HepG2 (cell line): Measurements from ENCODE around the gene POU2F2. TPM values are rescaled to one million over a fixed set of nuclear protein-coding genes. Genes with fewer than 3 reads are reported as not detected.

Source experiments
- ATAC-seq: fragments of 200-7000 bp; cut with Tn5 transposase; 3 replicates; pipeline ENCODE4 v1.9.1; 2020; ENCODE audit warnings: mild to moderate bottlenecking, moderate library complexity
- BruUV-seq: library from RNA; stranded (reverse); fragments of 400-500 nt; replicated peaks from 2 replicates; lab custom pipeline; 2021; lab: Mats Ljungman, UMichigan
- CTCF ChIA-PET: fragments of 300-600 bp; formaldehyde crosslinking; extraction: SDS; loops from one replicate; lab custom pipeline; 2021; ENCODE audit warnings: low total read pairs, inconsistent platforms, low intra/inter-chr PET ratio; lab: Yijun Ruan, JAX
- POLR2A ChIA-PET: fragments of 350-600 bp; sonication (Branson Sonifier 250); formaldehyde crosslinking; loops from one replicate; lab custom pipeline; 2020; ENCODE audit warnings: antibody characterized with exemption, inconsistent platforms; lab: Yijun Ruan, JAX
- DNase-seq: peaks from one replicate; pipeline ENCODE4 v3.0.0-alpha.2; 2015; ENCODE audit warnings: low spot score
- FAIRE-seq: peaks from 3 replicates; lab custom pipeline; 2011; peaks lifted over from hg19 to GRCh38; lab: Jason Lieb, UNC
- H2AFZ ChIP-seq: one replicate; pipeline ENCODE4 v1.6.1; 2011; ENCODE audit warnings: low read length, inconsistent platforms
- H3K27ac ChIP-seq: fragments of 300-600 bp; 3 replicates; pipeline ENCODE4 v1.8.0; 2011; ENCODE audit warnings: mixed run types, mild to moderate bottlenecking, mixed read lengths, low read length, inconsistent platforms; ENCODE audit not compliant: insufficient read depth; ENCODE audit errors: extremely low read length
- H3K27me3 ChIP-seq, 2 experiments: fragments of 200-600 bp in 1 of 2; 2 replicates in 1 of 2; 3 replicates in 1 of 2; pipeline versions ENCODE4 v1.6.0 to v1.8.0; 2011; ENCODE audit warnings: low read length in 2 of 2, mild to moderate bottlenecking in 2 of 2, moderate library complexity in 2 of 2, inconsistent platforms in 1 of 2; ENCODE audit not compliant: insufficient read depth in 2 of 2, control insufficient read depth in 1 of 2
- H3K36me3 ChIP-seq, 2 experiments: fragments of 200-600 bp in 1 of 2; replicated peaks in 1 of 2; 2 replicates in 1 of 2; 3 replicates in 1 of 2; pipeline versions ENCODE4 v1.5.1 to v1.8.0; 2011; ENCODE audit warnings: low read length in 2 of 2, inconsistent platforms in 1 of 2; ENCODE audit not compliant: insufficient read depth in 2 of 2, control insufficient read depth in 1 of 2
- H3K4me1 ChIP-seq: 2 replicates; pipeline ENCODE4 v1.5.1; 2012; ENCODE audit warnings: low read length, inconsistent platforms; ENCODE audit not compliant: insufficient read depth
- H3K4me2 ChIP-seq: 2 replicates; pipeline ENCODE4 v1.6.0; 2011; ENCODE audit warnings: low read depth, low read length, inconsistent platforms
- H3K4me3 ChIP-seq, 3 experiments: fragments of 200-600 bp in 1 of 3; sonication (generic), shearing (Covaris generic) in 1 of 3; replicated peaks in 1 of 3; 2 replicates each; pipeline ENCODE4 v1.5.1; 2011 to 2016; ENCODE audit warnings: low read length in 3 of 3, inconsistent platforms in 2 of 3, low read depth in 2 of 3, mild to moderate bottlenecking in 2 of 3, control low read depth in 1 of 3, mixed read lengths in 1 of 3; ENCODE audit not compliant: insufficient read depth in 1 of 3
- H3K79me2 ChIP-seq: one replicate; pipeline ENCODE4 v1.6.1; 2011; ENCODE audit warnings: low read length, inconsistent platforms; ENCODE audit not compliant: insufficient read depth
- H3K9ac ChIP-seq: 2 replicates; pipeline ENCODE4 v1.6.0; 2011; ENCODE audit warnings: mild to moderate bottlenecking, low read depth, low read length, inconsistent platforms; ENCODE audit not compliant: insufficient read depth
- H3K9me3 ChIP-seq: 2 replicates; pipeline ENCODE4 v1.5.1; 2012; ENCODE audit warnings: mild to moderate bottlenecking, low read length
- H4K20me1 ChIP-seq: 2 replicates; pipeline ENCODE4 v1.6.0; 2011; ENCODE audit warnings: inconsistent platforms, mild to moderate bottlenecking, low read length, moderate library complexity; ENCODE audit not compliant: insufficient read depth
- EZH2 ChIP-seq: conservative IDR thresholded peaks from 2 replicates; pipeline ENCODE4 v1.6.1; 2012; ENCODE audit warnings: mild to moderate bottlenecking, low read depth, low read length, moderate library complexity
- PHF20 ChIP-seq: sonication (generic); formaldehyde crosslinking; IDR thresholded peaks from 2 replicates; pipeline ENCODE4 v1.5.0; 2020; ENCODE audit warnings: mild to moderate bottlenecking, missing genetic modification reagents
- SP140L ChIP-seq: sonication (generic); formaldehyde crosslinking; IDR thresholded peaks from 2 replicates; pipeline ENCODE4 v1.4.0; 2020; ENCODE audit warnings: missing genetic modification reagents, borderline replicate concordance
- ZFYVE20 ChIP-seq: sonication (generic); formaldehyde crosslinking; IDR thresholded peaks from 2 replicates; pipeline ENCODE4 v1.8.0; 2023; ENCODE audit warnings: low read depth, mild to moderate bottlenecking, moderate library complexity, missing genetic modification reagents, borderline replicate concordance
- WGBS: methylation state at CpG from one replicate; pipeline ENCODE4 v1.1.6; 2017; ENCODE audit warnings: low lambda C conversion rate; 5-methylcytosine and 5-hydroxymethylcytosine counted together
- in situ Hi-C: cut with HindIII; loops from 2 replicates; pipeline ENCODE4 v1.10.0; 2017; ENCODE audit warnings: low pct_unique_long_range_greater_than_20kb; ENCODE audit not compliant: extremely low pct_ligation_motif_present
- intact Hi-C: fragments of 100-400 bp; cut with micrococcal nuclease; formaldehyde crosslinking; loops from one replicate; pipeline ENCODE4 v1.10.0; 2022; ENCODE audit not compliant: unreplicated experiment
- polyA plus RNA-seq, 8 experiments: library from polyadenylated mRNA; depleted of rRNA in 3 of 8; stranded (reverse) in 7 of 8; unstranded in 1 of 8; fragments of >200 nt; fragmentation: Illumina TruSeq in 4 of 8; extraction: Trizol in 4 of 8; gene quantifications; 2 replicates each; pipeline versions ENCODE4 v1.2.1 to v1.2.3, GENCODE V29; 2011 to 2016; ENCODE audit warnings: low read depth in 4 of 8, missing spikeins in 1 of 8, mixed read lengths in 1 of 8; ENCODE audit not compliant: insufficient read depth in 1 of 8
- total RNA-seq, 5 experiments: library from RNA; depleted of rRNA; stranded (reverse); fragments of >200 nt; fragmentation: Illumina TruSeq; extraction: Trizol; gene quantifications; 2 replicates each; pipeline ENCODE4 v1.2.3, GENCODE V29; 2016; ENCODE audit warnings: low read depth in 1 of 5
- TF ChIP-seq, protein P1 (sequence below): sonication (generic); formaldehyde crosslinking; conservative IDR thresholded peaks from 2 replicates; pipeline ENCODE4 v1.8.0; 2022; ENCODE audit warnings: low read depth, missing genetic modification reagents
- TF ChIP-seq, protein P2 (sequence below): sonication (generic); formaldehyde crosslinking; IDR thresholded peaks from 2 replicates; pipeline ENCODE4 v1.4.0; 2020; ENCODE audit warnings: low read depth, mild to moderate bottlenecking, missing genetic modification reagents
- TF ChIP-seq, protein P3 (sequence below): sonication (generic); formaldehyde crosslinking; IDR thresholded peaks from 2 replicates; pipeline ENCODE4 v1.8.0; 2022; ENCODE audit warnings: mild to moderate bottlenecking, missing genetic modification reagents, moderate library complexity
- TF ChIP-seq, protein P4 (sequence below): sonication (generic); formaldehyde crosslinking; IDR thresholded peaks from 2 replicates; pipeline ENCODE4 v1.5.0; 2020; ENCODE audit warnings: missing genetic modification reagents, mild to moderate bottlenecking, borderline replicate concordance

POU2F2 gene
- total and polyA plus RNA-seq, 2 of the 13 experiments (the other 11 are each of a cell fraction or from before 2014, with no cell fraction given): 0.09 to 0.17 TPM

DNA sequence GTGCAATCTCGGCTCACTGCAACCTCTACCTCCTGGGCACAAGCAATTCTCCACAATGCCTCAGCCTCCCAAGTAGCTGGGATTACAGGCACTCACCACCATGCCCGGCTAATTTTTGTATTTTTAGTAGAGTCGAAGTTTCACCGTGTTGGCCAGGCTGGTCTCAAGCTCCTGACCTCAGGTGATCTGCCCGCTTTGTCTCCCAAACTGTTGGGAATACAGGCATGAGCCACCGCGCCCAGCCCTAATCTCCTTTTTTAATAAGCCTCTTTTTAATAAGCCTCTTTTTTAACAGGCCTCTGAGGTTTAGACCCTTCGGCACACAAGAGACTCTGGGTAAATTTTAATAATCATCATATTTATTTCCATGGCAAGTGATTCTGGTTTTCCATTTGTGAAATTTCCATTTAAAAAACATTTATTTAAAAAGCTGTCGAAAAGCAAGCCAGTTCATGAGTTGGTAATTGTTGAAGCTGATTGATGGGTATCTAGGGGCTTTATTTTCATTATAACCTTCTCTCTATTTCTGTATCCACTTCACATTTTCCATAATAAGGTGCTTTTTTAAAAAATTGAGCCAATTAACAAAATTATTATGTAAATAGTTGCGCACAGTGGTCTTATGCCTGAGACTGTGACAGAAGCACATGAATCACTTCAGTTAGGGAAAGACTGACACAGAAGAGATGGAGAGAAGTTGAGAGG is 11.8 kb downstream of the POU2F2 start:
- no peak for ATAC-seq
- no peaks in the 10 kb centered on the region for H4K20me1 ChIP-seq
- no peak overlapping the region for H3K4me2 ChIP-seq
- no peaks in the 10 kb centered on the region for H3K79me2 ChIP-seq
- H3K4me3 ChIP-seq: no peak overlapping the region
- ChIA-PET CTCF (no interaction called here), POLR2A (no interaction called here)
- no peaks in the 10 kb centered on the region for H3K36me3 ChIP-seq
- H3K4me1 ChIP-seq: peaks cover 9% of the 10 kb centered on the region
- DNase-seq: no peak
- no TSS peak for BruUV-seq
- no peak overlapping the region for H3K9ac ChIP-seq
- intact Hi-C loops: no loop called here
- TF ChIP-seq, protein P1, sequence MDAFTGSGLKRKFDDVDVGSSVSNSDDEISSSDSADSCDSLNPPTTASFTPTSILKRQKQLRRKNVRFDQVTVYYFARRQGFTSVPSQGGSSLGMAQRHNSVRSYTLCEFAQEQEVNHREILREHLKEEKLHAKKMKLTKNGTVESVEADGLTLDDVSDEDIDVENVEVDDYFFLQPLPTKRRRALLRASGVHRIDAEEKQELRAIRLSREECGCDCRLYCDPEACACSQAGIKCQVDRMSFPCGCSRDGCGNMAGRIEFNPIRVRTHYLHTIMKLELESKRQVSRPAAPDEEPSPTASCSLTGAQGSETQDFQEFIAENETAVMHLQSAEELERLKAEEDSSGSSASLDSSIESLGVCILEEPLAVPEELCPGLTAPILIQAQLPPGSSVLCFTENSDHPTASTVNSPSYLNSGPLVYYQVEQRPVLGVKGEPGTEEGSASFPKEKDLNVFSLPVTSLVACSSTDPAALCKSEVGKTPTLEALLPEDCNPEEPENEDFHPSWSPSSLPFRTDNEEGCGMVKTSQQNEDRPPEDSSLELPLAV (CRISPR knock-in tag): no peak
- TF ChIP-seq SP140L (CRISPR knock-in tag) (no peak), ZFYVE20 (CRISPR knock-in tag) (no peak), PHF20 (CRISPR knock-in tag) (no peak), EZH2 (no peak)
- TF ChIP-seq, protein P2, sequence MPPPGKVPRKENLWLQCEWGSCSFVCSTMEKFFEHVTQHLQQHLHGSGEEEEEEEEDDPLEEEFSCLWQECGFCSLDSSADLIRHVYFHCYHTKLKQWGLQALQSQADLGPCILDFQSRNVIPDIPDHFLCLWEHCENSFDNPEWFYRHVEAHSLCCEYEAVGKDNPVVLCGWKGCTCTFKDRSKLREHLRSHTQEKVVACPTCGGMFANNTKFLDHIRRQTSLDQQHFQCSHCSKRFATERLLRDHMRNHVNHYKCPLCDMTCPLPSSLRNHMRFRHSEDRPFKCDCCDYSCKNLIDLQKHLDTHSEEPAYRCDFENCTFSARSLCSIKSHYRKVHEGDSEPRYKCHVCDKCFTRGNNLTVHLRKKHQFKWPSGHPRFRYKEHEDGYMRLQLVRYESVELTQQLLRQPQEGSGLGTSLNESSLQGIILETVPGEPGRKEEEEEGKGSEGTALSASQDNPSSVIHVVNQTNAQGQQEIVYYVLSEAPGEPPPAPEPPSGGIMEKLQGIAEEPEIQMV (CRISPR knock-in tag): no peak
- TF ChIP-seq, protein P3, sequence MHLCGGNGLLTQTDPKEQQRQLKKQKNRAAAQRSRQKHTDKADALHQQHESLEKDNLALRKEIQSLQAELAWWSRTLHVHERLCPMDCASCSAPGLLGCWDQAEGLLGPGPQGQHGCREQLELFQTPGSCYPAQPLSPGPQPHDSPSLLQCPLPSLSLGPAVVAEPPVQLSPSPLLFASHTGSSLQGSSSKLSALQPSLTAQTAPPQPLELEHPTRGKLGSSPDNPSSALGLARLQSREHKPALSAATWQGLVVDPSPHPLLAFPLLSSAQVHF: no peak
- TF ChIP-seq, protein P4, sequence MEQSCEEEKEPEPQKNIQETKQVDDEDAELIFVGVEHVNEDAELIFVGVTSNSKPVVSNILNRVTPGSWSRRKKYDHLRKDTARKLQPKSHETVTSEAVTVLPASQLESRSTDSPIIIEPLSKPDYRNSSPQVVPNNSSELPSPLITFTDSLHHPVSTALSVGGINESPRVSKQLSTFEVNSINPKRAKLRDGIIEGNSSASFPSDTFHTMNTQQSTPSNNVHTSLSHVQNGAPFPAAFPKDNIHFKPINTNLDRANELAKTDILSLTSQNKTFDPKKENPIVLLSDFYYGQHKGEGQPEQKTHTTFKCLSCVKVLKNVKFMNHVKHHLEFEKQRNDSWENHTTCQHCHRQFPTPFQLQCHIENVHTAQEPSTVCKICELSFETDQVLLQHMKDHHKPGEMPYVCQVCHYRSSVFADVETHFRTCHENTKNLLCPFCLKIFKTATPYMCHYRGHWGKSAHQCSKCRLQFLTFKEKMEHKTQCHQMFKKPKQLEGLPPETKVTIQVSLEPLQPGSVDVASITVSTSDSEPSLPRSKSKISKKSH (CRISPR knock-in tag): no peak
- WGBS: 36% methylated on average over 10 of the region's 10 CpGs
- H2AFZ ChIP-seq: no peak overlapping the region
- peaks cover 3 to 14% of the 10 kb centered on the region in 2 experiments; a peak in 4 of 5 replicates for H3K27me3 ChIP-seq
- in situ Hi-C loops: no loop called here
- no peak for FAIRE-seq
- no peak overlapping the region for H3K27ac ChIP-seq
- H3K9me3 ChIP-seq: no peaks in the 10 kb centered on the region
